SK-N-SH treated with all-trans-retinoic acid at 6 μM for 48 hours (cell line): ENCODE data around the gene BOC.

Experiments
- ATAC-seq: fragments of 200-7000 bp; cut with Tn5 transposase; 3 replicates; pipeline ENCODE4 v1.9.1; 2020; ENCODE audit warnings: mild to moderate bottlenecking, moderate library complexity
- ARNTL ChIP-seq: fragments of 450-650 bp; formaldehyde crosslinking; IDR thresholded peaks from 2 replicates; pipeline ENCODE4 v1.5.0; 2020; ENCODE audit warnings: low read depth, mild to moderate bottlenecking, moderate library complexity, borderline replicate concordance
- BACH2 ChIP-seq: fragments of 250-450 bp; sonication (Bioruptor Pico); IDR thresholded peaks from 2 replicates; pipeline ENCODE4 v1.9.0; 2021; ENCODE audit warnings: mild to moderate bottlenecking, borderline replicate concordance
- CSDC2 ChIP-seq: fragments of 250-450 bp; sonication (Bioruptor Pico); IDR thresholded peaks from 2 replicates; pipeline ENCODE4 v1.5.0; 2020; ENCODE audit warnings: mild to moderate bottlenecking, moderate library complexity
- CSRNP3 ChIP-seq: fragments of 250-450 bp; sonication (Bioruptor Pico); IDR thresholded peaks from 2 replicates; pipeline ENCODE4 v1.5.1; 2021; ENCODE audit warnings: mild to moderate bottlenecking, moderate library complexity
- ESRRG ChIP-seq: fragments of 250-450 bp; sonication (Bioruptor Pico); IDR thresholded peaks from 2 replicates; pipeline ENCODE4 v1.6.1; 2021; ENCODE audit warnings: mild to moderate bottlenecking
- GLIS3 ChIP-seq: fragments of 250-450 bp; sonication (Bioruptor Pico); IDR thresholded peaks from 2 replicates; pipeline ENCODE4 v1.5.0; 2020; ENCODE audit warnings: mild to moderate bottlenecking, moderate library complexity
- ISL1 ChIP-seq: fragments of 250-450 bp; sonication (Bioruptor Pico); IDR thresholded peaks from 2 replicates; pipeline ENCODE4 v2.1.2; 2022; ENCODE audit warnings: mild to moderate bottlenecking, moderate library complexity
- OSR1 ChIP-seq: fragments of 250-450 bp; sonication (Bioruptor Pico); IDR thresholded peaks from 2 replicates; pipeline ENCODE4 v1.8.0; 2022; ENCODE audit warnings: moderate library complexity, mild to moderate bottlenecking, inconsistent platforms
- POU6F1 ChIP-seq: fragments of 250-450 bp; sonication (Bioruptor Pico); IDR thresholded peaks from 2 replicates; pipeline ENCODE4 v1.8.0; 2021; ENCODE audit warnings: low read depth, mild to moderate bottlenecking, moderate library complexity, borderline replicate concordance
- PPARA ChIP-seq: fragments of 250-450 bp; sonication (Bioruptor Pico); IDR thresholded peaks from 2 replicates; pipeline ENCODE4 v1.5.0; 2020; ENCODE audit warnings: mild to moderate bottlenecking, borderline replicate concordance
- RARB ChIP-seq: fragments of 250-450 bp; sonication (Bioruptor Pico); IDR thresholded peaks from 2 replicates; pipeline ENCODE4 v1.8.0; 2021; ENCODE audit warnings: mild to moderate bottlenecking, moderate library complexity
- SNAI2 ChIP-seq: fragments of 250-450 bp; sonication (Bioruptor Pico); IDR thresholded peaks from 2 replicates; pipeline ENCODE4 v1.5.0; 2020; ENCODE audit warnings: mild to moderate bottlenecking, moderate library complexity
- TCF4 ChIP-seq: fragments of 250-450 bp; sonication (Bioruptor Pico); IDR thresholded peaks from 2 replicates; pipeline ENCODE4 v1.8.0; 2021; ENCODE audit warnings: mild to moderate bottlenecking, moderate library complexity, borderline replicate concordance
- TSHZ2 ChIP-seq: fragments of 250-450 bp; sonication (Bioruptor Pico); IDR thresholded peaks from 2 replicates; pipeline ENCODE4 v1.5.0; 2020; ENCODE audit warnings: mild to moderate bottlenecking, moderate library complexity
- ZC3H10 ChIP-seq: fragments of 250-450 bp; sonication (Bioruptor Pico); IDR thresholded peaks from 2 replicates; pipeline ENCODE4 v1.5.1; 2021; ENCODE audit warnings: mild to moderate bottlenecking, moderate library complexity
- ZFP3 ChIP-seq: fragments of 250-450 bp; sonication (Bioruptor Pico); IDR thresholded peaks from 2 replicates; pipeline ENCODE4 v1.5.0; 2020; ENCODE audit warnings: mild to moderate bottlenecking, moderate library complexity
- ZFP30 ChIP-seq: fragments of 450-650 bp; formaldehyde crosslinking; IDR thresholded peaks from 2 replicates; pipeline ENCODE4 v1.5.0; 2022; ENCODE audit warnings: mild to moderate bottlenecking, moderate library complexity
- ZNF565 ChIP-seq: fragments of 450-650 bp; formaldehyde crosslinking; conservative IDR thresholded peaks from 2 replicates; pipeline ENCODE4 v1.5.0; 2020; ENCODE audit warnings: low read depth, mild to moderate bottlenecking, moderate library complexity
- ZNF70 ChIP-seq: fragments of 450-650 bp; formaldehyde crosslinking; IDR thresholded peaks from 2 replicates; pipeline ENCODE4 v1.5.0; 2020; ENCODE audit warnings: mild to moderate bottlenecking, moderate library complexity
- ZNF8 ChIP-seq: fragments of 450-650 bp; formaldehyde crosslinking; IDR thresholded peaks from 2 replicates; pipeline ENCODE4 v1.5.0; 2020; ENCODE audit warnings: mild to moderate bottlenecking, moderate library complexity
- TF ChIP-seq, protein P1 (sequence below): fragments of 250-450 bp; sonication (Bioruptor Pico); IDR thresholded peaks from 2 replicates; pipeline ENCODE4 v1.5.1; 2020; ENCODE audit warnings: low read depth, mild to moderate bottlenecking, moderate library complexity
- TF ChIP-seq, protein P2 (sequence below): fragments of 250-450 bp; sonication (Bioruptor Pico); IDR thresholded peaks from 2 replicates; pipeline ENCODE4 v1.8.0; 2020; ENCODE audit warnings: mild to moderate bottlenecking, moderate library complexity, borderline replicate concordance

Gene BOC

DNA sequence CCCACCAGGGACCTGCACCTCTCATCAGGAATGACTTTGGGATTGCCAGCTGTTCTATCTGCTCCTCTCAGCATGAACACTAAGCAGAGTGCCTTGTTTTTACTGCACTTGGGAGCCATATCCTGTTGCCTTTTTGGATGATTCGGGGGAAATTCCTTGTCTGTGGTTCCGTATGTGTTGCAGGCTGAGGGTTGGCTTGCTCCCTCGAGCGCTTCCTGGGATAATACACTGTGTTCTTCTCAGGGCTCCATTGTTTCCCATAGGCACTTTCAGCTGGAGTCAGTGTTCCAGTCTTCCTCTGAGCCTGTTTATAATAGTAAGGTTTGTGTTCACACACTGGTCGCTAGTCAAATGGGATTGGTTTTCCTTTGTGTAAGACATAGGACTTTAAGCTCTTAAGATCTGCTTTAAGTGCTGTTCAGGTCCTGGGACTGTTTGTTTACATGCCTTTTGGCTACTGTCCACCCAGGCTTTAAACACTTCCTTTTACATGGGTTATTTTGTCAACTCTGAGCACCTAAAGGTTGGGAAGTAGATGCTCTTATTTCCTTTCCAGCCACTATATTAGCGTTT lies 23.4 kb downstream of the BOC start:
- ATAC-seq, result no peak; the same call in 2 of the 3 replicates
- TF ChIP-seq SNAI2 (CRISPR knock-in tag), result no peak
- TF ChIP-seq ESRRG (CRISPR knock-in tag), result no peak
- TF ChIP-seq ZFP30, result no peak
- TF ChIP-seq ZC3H10 (CRISPR knock-in tag), result no peak
- no peak for TF ChIP-seq ZNF8
- TF ChIP-seq PPARA, result no peak
- TF ChIP-seq RARB (CRISPR knock-in tag), result no peak
- no peak for TF ChIP-seq ISL1 (CRISPR knock-in tag)
- no peak for TF ChIP-seq CSDC2
- TF ChIP-seq ZNF70 (CRISPR knock-in tag), result no peak
- TF ChIP-seq, protein P1, sequence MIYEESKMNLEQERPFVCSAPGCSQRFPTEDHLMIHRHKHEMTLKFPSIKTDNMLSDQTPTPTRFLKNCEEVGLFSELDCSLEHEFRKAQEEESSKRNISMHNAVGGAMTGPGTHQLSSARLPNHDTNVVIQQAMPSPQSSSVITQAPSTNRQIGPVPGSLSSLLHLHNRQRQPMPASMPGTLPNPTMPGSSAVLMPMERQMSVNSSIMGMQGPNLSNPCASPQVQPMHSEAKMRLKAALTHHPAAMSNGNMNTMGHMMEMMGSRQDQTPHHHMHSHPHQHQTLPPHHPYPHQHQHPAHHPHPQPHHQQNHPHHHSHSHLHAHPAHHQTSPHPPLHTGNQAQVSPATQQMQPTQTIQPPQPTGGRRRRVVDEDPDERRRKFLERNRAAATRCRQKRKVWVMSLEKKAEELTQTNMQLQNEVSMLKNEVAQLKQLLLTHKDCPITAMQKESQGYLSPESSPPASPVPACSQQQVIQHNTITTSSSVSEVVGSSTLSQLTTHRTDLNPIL (CRISPR knock-in tag), result no peak
- TF ChIP-seq ZNF565 (CRISPR knock-in tag), result no peak
- no peak for TF ChIP-seq BACH2
- TF ChIP-seq POU6F1, result no peak
- TF ChIP-seq, protein P2, sequence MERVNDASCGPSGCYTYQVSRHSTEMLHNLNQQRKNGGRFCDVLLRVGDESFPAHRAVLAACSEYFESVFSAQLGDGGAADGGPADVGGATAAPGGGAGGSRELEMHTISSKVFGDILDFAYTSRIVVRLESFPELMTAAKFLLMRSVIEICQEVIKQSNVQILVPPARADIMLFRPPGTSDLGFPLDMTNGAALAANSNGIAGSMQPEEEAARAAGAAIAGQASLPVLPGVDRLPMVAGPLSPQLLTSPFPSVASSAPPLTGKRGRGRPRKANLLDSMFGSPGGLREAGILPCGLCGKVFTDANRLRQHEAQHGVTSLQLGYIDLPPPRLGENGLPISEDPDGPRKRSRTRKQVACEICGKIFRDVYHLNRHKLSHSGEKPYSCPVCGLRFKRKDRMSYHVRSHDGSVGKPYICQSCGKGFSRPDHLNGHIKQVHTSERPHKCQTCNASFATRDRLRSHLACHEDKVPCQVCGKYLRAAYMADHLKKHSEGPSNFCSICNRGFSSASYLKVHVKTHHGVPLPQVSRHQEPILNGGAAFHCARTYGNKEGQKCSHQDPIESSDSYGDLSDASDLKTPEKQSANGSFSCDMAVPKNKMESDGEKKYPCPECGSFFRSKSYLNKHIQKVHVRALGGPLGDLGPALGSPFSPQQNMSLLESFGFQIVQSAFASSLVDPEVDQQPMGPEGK (CRISPR knock-in tag), result no peak

- no peak for ATAC-seq
- TF ChIP-seq ZFP3, result no peak
- no peak for TF ChIP-seq CSRNP3 (CRISPR knock-in tag)
- TF ChIP-seq ARNTL (CRISPR knock-in tag), result no peak
- TF ChIP-seq BACH2, result no peak
- TF ChIP-seq ZNF565 (CRISPR knock-in tag), result no peak
- TF ChIP-seq, protein P1 (CRISPR knock-in tag), result no peak
- TF ChIP-seq TSHZ2 (CRISPR knock-in tag), result no peak
- TF ChIP-seq ISL1 (CRISPR knock-in tag), result no peak
- TF ChIP-seq SNAI2 (CRISPR knock-in tag), result no peak
- TF ChIP-seq OSR1 (CRISPR knock-in tag), result no peak
- TF ChIP-seq ESRRG (CRISPR knock-in tag), result no peak
These were observed 27.1 kb downstream of the BOC start for GRCh38 chr3:113238503-113238902.

- ATAC-seq, result peak; percentile 15
- TF ChIP-seq ZNF565 (CRISPR knock-in tag) (no peak), GLIS3 (CRISPR knock-in tag) (no peak), CSDC2 (no peak), TCF4 (CRISPR knock-in tag) (no peak), POU6F1 (no peak), PPARA (no peak), ISL1 (CRISPR knock-in tag) (no peak), CSRNP3 (CRISPR knock-in tag) (no peak), RARB (CRISPR knock-in tag) (no peak), ZFP3 (no peak), SNAI2 (CRISPR knock-in tag) (no peak), ESRRG (CRISPR knock-in tag) (no peak), ZNF8 (no peak), OSR1 (CRISPR knock-in tag) (no peak)
These were observed 29.5 kb downstream of the BOC start for GRCh38 chr3:113240841-113241240.
